WTC11 (cell line): ENCODE data around the gene FOLR1.

Experiments used
- CREB1 ChIP-seq: sonication (generic); formaldehyde crosslinking; IDR thresholded peaks from 2 replicates; pipeline ENCODE4 v1.8.0; 2023; ENCODE audit warnings: mild to moderate bottlenecking, missing genetic modification reagents
- CREM ChIP-seq: sonication (generic); formaldehyde crosslinking; IDR thresholded peaks from 2 replicates; pipeline ENCODE4 v1.8.1; 2022; ENCODE audit warnings: mild to moderate bottlenecking, missing genetic modification reagents, moderate library complexity
- CTCF ChIP-seq: fragments of 200-600 bp; IDR thresholded peaks from 2 replicates; pipeline ENCODE4 v1.8.0; 2022; ENCODE audit warnings: antibody characterized with exemption
- MAX ChIP-seq: sonication (generic); formaldehyde crosslinking; IDR thresholded peaks from 2 replicates; pipeline ENCODE4 v1.8.0; 2022; ENCODE audit warnings: mild to moderate bottlenecking, missing genetic modification reagents
- TP53 ChIP-seq: sonication (generic); formaldehyde crosslinking; IDR thresholded peaks from 2 replicates; pipeline ENCODE4 v1.8.1; 2023; ENCODE audit warnings: mild to moderate bottlenecking, missing genetic modification reagents
- ZNF423 ChIP-seq: fragments of 250-450 bp; sonication (Bioruptor Pico); IDR thresholded peaks from 2 replicates; pipeline ENCODE4 v2.1.2; 2022; ENCODE audit warnings: mild to moderate bottlenecking, moderate library complexity
- TF ChIP-seq, protein P1 (sequence below): sonication (generic); formaldehyde crosslinking; IDR thresholded peaks from 2 replicates; pipeline ENCODE4 v1.8.0; 2022; ENCODE audit warnings: mild to moderate bottlenecking, missing genetic modification reagents
- TF ChIP-seq, protein P2 (sequence below): sonication (generic); formaldehyde crosslinking; conservative IDR thresholded peaks from 2 replicates; pipeline ENCODE4 v1.8.1; 2022; ENCODE audit warnings: mild to moderate bottlenecking, missing genetic modification reagents
- TF ChIP-seq, protein P3 (sequence below): sonication (generic); formaldehyde crosslinking; IDR thresholded peaks from 2 replicates; pipeline ENCODE4 v1.8.1; 2023; ENCODE audit warnings: mild to moderate bottlenecking, moderate library complexity, missing genetic modification reagents
- TF ChIP-seq, protein P4 (sequence below): sonication (generic); formaldehyde crosslinking; IDR thresholded peaks from 2 replicates; pipeline ENCODE4 v1.8.1; 2022; ENCODE audit warnings: low read depth, missing genetic modification reagents, borderline replicate concordance

DNA sequence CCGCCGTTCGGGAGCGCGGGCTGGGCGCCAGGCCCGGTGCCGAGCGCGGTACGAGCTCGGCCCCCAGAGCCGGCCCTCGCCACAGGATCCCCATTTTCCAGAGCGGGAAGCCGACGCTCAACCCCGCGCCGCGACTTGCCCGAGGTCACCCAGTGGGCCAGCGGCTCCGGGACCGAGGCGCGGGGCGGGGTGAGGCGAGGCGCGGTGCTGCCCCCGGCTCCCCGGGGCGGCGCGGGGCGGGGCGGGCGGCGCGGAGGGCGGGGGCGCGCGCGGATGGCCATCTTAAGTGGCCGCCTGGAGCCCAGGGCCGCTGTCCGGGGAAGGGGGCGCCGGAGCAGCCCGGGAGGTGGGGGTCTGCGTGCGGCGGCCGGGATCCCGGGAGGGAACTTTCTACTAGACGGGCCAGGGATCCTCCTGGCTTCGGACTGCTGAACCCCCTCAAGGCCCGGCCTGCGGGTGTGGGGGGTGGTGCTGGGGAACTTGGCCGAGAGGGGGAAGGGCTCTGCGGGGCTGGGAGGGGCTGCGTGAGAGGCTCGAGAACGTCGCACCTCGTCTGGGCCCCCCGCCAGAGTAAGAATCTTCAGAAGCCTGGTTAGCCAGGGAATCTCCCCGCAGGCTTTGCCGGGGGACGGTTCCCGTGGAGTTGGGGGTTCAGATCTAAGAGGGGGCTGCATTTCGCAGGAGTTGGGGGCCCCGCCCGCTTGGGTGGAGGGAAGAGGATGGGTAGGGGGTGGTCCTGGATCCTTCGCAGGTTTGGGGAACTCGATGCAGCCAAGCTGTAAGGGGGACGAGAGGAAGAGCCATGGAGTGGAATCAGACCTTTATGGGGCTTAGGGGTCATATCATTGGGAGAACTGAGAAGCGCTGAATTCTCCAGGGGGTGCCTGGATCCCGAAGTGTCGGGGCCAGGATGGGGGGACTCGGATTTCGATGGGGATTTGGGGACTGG is 31.9 kb downstream of the FOLR1 start:
- TF ChIP-seq CTCF (no peak), TP53 (no peak), CREB1 (CRISPR knock-in tag) (no peak), CREM (CRISPR knock-in tag) (no peak), MAX (CRISPR knock-in tag) (no peak), ZNF423 (no peak; the same call in 1 of the 2 replicates)
- TF ChIP-seq, protein P1, sequence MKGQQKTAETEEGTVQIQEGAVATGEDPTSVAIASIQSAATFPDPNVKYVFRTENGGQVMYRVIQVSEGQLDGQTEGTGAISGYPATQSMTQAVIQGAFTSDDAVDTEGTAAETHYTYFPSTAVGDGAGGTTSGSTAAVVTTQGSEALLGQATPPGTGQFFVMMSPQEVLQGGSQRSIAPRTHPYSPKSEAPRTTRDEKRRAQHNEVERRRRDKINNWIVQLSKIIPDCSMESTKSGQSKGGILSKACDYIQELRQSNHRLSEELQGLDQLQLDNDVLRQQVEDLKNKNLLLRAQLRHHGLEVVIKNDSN (CRISPR knock-in tag) = no peak
- TF ChIP-seq, protein P2, sequence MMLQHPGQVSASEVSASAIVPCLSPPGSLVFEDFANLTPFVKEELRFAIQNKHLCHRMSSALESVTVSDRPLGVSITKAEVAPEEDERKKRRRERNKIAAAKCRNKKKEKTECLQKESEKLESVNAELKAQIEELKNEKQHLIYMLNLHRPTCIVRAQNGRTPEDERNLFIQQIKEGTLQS = no peak
- TF ChIP-seq, protein P3, sequence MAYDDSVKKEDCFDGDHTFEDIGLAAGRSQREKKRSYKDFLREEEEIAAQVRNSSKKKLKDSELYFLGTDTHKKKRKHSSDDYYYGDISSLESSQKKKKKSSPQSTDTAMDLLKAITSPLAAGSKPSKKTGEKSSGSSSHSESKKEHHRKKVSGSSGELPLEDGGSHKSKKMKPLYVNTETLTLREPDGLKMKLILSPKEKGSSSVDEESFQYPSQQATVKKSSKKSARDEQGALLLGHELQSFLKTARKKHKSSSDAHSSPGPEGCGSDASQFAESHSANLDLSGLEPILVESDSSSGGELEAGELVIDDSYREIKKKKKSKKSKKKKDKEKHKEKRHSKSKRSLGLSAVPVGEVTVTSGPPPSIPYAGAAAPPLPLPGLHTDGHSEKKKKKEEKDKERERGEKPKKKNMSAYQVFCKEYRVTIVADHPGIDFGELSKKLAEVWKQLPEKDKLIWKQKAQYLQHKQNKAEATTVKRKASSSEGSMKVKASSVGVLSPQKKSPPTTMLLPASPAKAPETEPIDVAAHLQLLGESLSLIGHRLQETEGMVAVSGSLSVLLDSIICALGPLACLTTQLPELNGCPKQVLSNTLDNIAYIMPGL (CRISPR knock-in tag) = no peak; the same call in 1 of the 2 replicates
- TF ChIP-seq, protein P4, sequence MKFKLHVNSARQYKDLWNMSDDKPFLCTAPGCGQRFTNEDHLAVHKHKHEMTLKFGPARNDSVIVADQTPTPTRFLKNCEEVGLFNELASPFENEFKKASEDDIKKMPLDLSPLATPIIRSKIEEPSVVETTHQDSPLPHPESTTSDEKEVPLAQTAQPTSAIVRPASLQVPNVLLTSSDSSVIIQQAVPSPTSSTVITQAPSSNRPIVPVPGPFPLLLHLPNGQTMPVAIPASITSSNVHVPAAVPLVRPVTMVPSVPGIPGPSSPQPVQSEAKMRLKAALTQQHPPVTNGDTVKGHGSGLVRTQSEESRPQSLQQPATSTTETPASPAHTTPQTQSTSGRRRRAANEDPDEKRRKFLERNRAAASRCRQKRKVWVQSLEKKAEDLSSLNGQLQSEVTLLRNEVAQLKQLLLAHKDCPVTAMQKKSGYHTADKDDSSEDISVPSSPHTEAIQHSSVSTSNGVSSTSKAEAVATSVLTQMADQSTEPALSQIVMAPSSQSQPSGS (CRISPR knock-in tag) = no peak
